GM23338 (cell line): ENCODE data around the gene BCL2L12. TPM values are rescaled to one million over a fixed set of nuclear protein-coding genes. Genes with fewer than 3 reads are reported as not detected.
A peak's percentile ranks its signal among the peaks of the same experiment; 100 is the strongest.

ENCODE experiments used
- ATAC-seq: fragments of 200-7000 bp; cut with Tn5 transposase; 3 replicates; pipeline ENCODE4 v1.9.1; 2020
- DNase-seq: peaks from one replicate; pipeline ENCODE4 v3.0.0-alpha.2; 2015; ENCODE audit warnings: low spot score
- H2AFZ ChIP-seq: fragments of 200-600 bp; sonication (generic); 2 replicates; pipeline ENCODE4 v1.8.0; 2016; ENCODE audit warnings: antibody characterized with exemption, mild to moderate bottlenecking, moderate library complexity
- H3F3A ChIP-seq: fragments of 200-600 bp; sonication (generic); replicated peaks from 2 replicates; pipeline ENCODE4 v1.8.0; 2017; ENCODE audit warnings: antibody characterized with exemption, mixed run types, low read depth
- H3K27ac ChIP-seq: fragments of 200-600 bp; sonication (generic); 2 replicates; pipeline ENCODE4 v1.6.1; 2016; ENCODE audit warnings: low read depth
- H3K27me3 ChIP-seq: fragments of 200-600 bp; sonication (generic); 2 replicates; pipeline ENCODE4 v1.8.0; 2016; ENCODE audit warnings: mild to moderate bottlenecking, mixed run types, moderate library complexity; ENCODE audit not compliant: insufficient read depth
- H3K36me3 ChIP-seq: fragments of 200-600 bp; sonication (generic); 2 replicates; pipeline ENCODE4 v1.8.0; 2016; ENCODE audit warnings: mild to moderate bottlenecking; ENCODE audit not compliant: insufficient read depth
- H3K4me1 ChIP-seq: fragments of 200-600 bp; sonication (generic); 2 replicates; pipeline ENCODE4 v1.8.0; 2016; ENCODE audit warnings: mild to moderate bottlenecking, moderate library complexity; ENCODE audit not compliant: insufficient read depth
- H3K4me2 ChIP-seq: fragments of 200-600 bp; sonication (generic); 2 replicates; pipeline ENCODE4 v1.7.1; 2017; ENCODE audit warnings: mixed run types
- H3K4me3 ChIP-seq: fragments of 200-600 bp; sonication (generic); 2 replicates; pipeline ENCODE4 v1.6.1; 2016; ENCODE audit warnings: mixed run types
- H3K79me2 ChIP-seq: fragments of 200-600 bp; sonication (generic); replicated peaks from 2 replicates; pipeline ENCODE4 v1.8.0; 2017; ENCODE audit warnings: mild to moderate bottlenecking; ENCODE audit not compliant: insufficient read depth
- H3K9me2 ChIP-seq: fragments of 200-600 bp; sonication (generic); 2 replicates; pipeline ENCODE4 v1.8.0; 2017; ENCODE audit not compliant: insufficient read depth
- H4K20me1 ChIP-seq: fragments of 200-600 bp; sonication (generic); replicated peaks from 2 replicates; pipeline ENCODE4 v1.8.0; 2017; ENCODE audit warnings: mild to moderate bottlenecking; ENCODE audit not compliant: insufficient read depth
- H3K27ac Mint-ChIP-seq: 2 replicates; pipeline ENCODE4 v1.8.0; 2020; ENCODE audit warnings: inconsistent platforms, mild to moderate bottlenecking, moderate library complexity, mixed read lengths
- H3K27me3 Mint-ChIP-seq: 3 replicates; pipeline ENCODE4 v1.8.0; 2022; ENCODE audit warnings: low read depth, mild to moderate bottlenecking, moderate library complexity, mixed read lengths, inconsistent platforms; ENCODE audit not compliant: insufficient read depth, poor library complexity
- H3K36me3 Mint-ChIP-seq: 3 replicates; pipeline ENCODE4 v1.8.0; 2021; ENCODE audit warnings: low read depth, mild to moderate bottlenecking, inconsistent platforms, moderate library complexity, mixed read lengths
- H3K4me1 Mint-ChIP-seq: 3 replicates; pipeline ENCODE4 v1.8.0; 2020; ENCODE audit warnings: mild to moderate bottlenecking, inconsistent platforms, mixed read lengths
- H3K4me3 Mint-ChIP-seq: 3 replicates; pipeline ENCODE4 v1.8.0; 2021; ENCODE audit warnings: moderate library complexity, mild to moderate bottlenecking, inconsistent platforms, mixed read lengths
- H3K9me3 Mint-ChIP-seq: 3 replicates; pipeline ENCODE4 v1.8.0; 2020; ENCODE audit warnings: moderate library complexity, mild to moderate bottlenecking, inconsistent platforms, mixed read lengths
- CREB1 ChIP-seq: fragments of 250-450 bp; sonication (Bioruptor Pico); IDR thresholded peaks from 2 replicates; pipeline ENCODE4 v1.5.0; 2020; ENCODE audit warnings: low read depth, mild to moderate bottlenecking, moderate library complexity
- ETS1 ChIP-seq: IDR thresholded peaks from 2 replicates; pipeline ENCODE4 v1.6.1; 2016; ENCODE audit warnings: antibody characterized with exemption
- EZH2 ChIP-seq: fragments of 200-600 bp; sonication (generic); IDR thresholded peaks from one replicate; pipeline ENCODE4 v1.8.0; 2017; ENCODE audit warnings: antibody characterized with exemption, mild to moderate bottlenecking, low read depth; ENCODE audit not compliant: unreplicated experiment
- EZH2phosphoT487 ChIP-seq: fragments of 200-600 bp; sonication (generic); IDR thresholded peaks from one replicate; pipeline ENCODE4 v1.8.1; 2018; ENCODE audit warnings: antibody characterized with exemption; ENCODE audit not compliant: unreplicated experiment
- JUNB ChIP-seq: IDR thresholded peaks from one replicate; pipeline ENCODE4 v1.6.1; 2016; ENCODE audit warnings: antibody characterized with exemption; ENCODE audit not compliant: unreplicated experiment
- NANOG ChIP-seq: IDR thresholded peaks from 2 replicates; pipeline ENCODE4 v1.6.1; 2016; ENCODE audit warnings: antibody characterized with exemption, borderline replicate concordance
- POLR2AphosphoS5 ChIP-seq: IDR thresholded peaks from 2 replicates; pipeline ENCODE4 v1.6.1; 2016; ENCODE audit warnings: antibody characterized with exemption, low read depth
- REST ChIP-seq: IDR thresholded peaks from one replicate; pipeline ENCODE4 v1.6.1; 2018; ENCODE audit warnings: antibody characterized with exemption; ENCODE audit not compliant: unreplicated experiment
- STAT1 ChIP-seq: IDR thresholded peaks from one replicate; pipeline ENCODE4 v1.6.1; 2016; ENCODE audit warnings: antibody characterized with exemption; ENCODE audit not compliant: unreplicated experiment
- ZNF114 ChIP-seq: fragments of 250-450 bp; sonication (Bioruptor Pico); IDR thresholded peaks from 2 replicates; pipeline ENCODE4 v1.5.0; 2020; ENCODE audit warnings: mild to moderate bottlenecking, moderate library complexity
- ZNF331 ChIP-seq: fragments of 250-450 bp; sonication (Bioruptor Pico); IDR thresholded peaks from 2 replicates; pipeline ENCODE4 v1.5.0; 2020; ENCODE audit warnings: low read depth, mild to moderate bottlenecking, moderate library complexity
- ZNF462 ChIP-seq: fragments of 250-450 bp; sonication (Bioruptor Pico); IDR thresholded peaks from 2 replicates; pipeline ENCODE4 v1.5.0; 2020; ENCODE audit warnings: mild to moderate bottlenecking, moderate library complexity
- polyA plus RNA-seq: library from polyadenylated mRNA; unstranded; fragments of >200 nt; fragmentation: Nextera tagmentation; extraction: Ambion mirVana; gene quantifications from 2 replicates; pipeline ENCODE4 v1.2.1, GENCODE V29; 2016
- total RNA-seq: library from RNA; depleted of rRNA; stranded (reverse); fragments of >200 nt; shearing (Covaris generic); gene quantifications from 2 replicates; pipeline ENCODE4 v1.2.3, GENCODE V29; 2014
- TF ChIP-seq, protein P1 (sequence below), 2 experiments: fragments of 200-600 bp in 1 of 2; sonication (generic) in 1 of 2; conservative IDR thresholded peaks; 2 replicates each; pipeline versions ENCODE4 v1.5.1 to v1.6.1; 2016 to 2017; ENCODE audit warnings: antibody characterized with exemption in 2 of 2, low read depth in 2 of 2, mild to moderate bottlenecking in 2 of 2, moderate library complexity in 1 of 2

The BCL2L12 gene
- total and polyA plus RNA-seq, 2 experiments from 2014 or later = 61.3 to 102 TPM

DNA sequence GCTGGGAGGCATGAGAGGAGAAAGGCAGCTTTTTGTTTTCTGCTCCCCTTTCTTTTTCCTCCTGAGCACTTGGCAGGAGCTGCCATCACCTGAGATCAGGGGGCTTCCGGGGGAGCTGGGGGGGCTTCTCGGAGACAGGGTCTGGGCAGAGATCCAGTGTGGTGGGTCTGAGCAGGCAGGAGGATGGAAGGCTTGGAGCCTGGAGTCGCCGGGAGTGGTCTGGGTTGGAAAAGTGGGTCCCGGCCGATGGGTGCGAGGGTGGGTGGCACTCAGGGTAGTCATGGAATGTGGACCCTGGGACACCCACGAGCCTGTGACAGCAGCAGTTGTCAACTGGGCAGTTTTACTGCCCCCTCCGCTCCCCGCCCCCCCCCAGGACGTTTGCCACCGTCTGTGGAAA is 21.4 kb downstream of the BCL2L12 start:
- H3K4me2 ChIP-seq = 0 out of 2 replicates have a peak overlapping the region, but pooled peaks have one; percentile 99
- no peak for ATAC-seq
- TF ChIP-seq CREB1 (CRISPR knock-in tag) (no peak), EZH2 (no peak), ZNF462 (CRISPR knock-in tag) (no peak), JUNB (no peak), STAT1 (no peak), EZH2phosphoT487 (no peak), POLR2AphosphoS5 (no peak), REST (no peak), ZNF114 (CRISPR knock-in tag) (no peak), NANOG (no peak), ETS1 (no peak), ZNF331 (CRISPR knock-in tag) (no peak)
- TF ChIP-seq, protein P1, sequence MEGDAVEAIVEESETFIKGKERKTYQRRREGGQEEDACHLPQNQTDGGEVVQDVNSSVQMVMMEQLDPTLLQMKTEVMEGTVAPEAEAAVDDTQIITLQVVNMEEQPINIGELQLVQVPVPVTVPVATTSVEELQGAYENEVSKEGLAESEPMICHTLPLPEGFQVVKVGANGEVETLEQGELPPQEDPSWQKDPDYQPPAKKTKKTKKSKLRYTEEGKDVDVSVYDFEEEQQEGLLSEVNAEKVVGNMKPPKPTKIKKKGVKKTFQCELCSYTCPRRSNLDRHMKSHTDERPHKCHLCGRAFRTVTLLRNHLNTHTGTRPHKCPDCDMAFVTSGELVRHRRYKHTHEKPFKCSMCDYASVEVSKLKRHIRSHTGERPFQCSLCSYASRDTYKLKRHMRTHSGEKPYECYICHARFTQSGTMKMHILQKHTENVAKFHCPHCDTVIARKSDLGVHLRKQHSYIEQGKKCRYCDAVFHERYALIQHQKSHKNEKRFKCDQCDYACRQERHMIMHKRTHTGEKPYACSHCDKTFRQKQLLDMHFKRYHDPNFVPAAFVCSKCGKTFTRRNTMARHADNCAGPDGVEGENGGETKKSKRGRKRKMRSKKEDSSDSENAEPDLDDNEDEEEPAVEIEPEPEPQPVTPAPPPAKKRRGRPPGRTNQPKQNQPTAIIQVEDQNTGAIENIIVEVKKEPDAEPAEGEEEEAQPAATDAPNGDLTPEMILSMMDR (conservative IDR thresholded peaks at IDR 0.05; ENCODE audit: low read depth in 2 of 2) = no peak
- H3K36me3 ChIP-seq = peaks cover 31% of the 10 kb centered on the region
- H3K36me3 Mint-ChIP-seq = peaks cover 58% of the 10 kb centered on the region
- H3K4me3 ChIP-seq = no peak overlapping the region
- no peaks in the 10 kb centered on the region for H3K9me2 ChIP-seq
- H3K27ac ChIP-seq = peak overlapping the region; percentile 85
- H3K4me1 ChIP-seq = peaks cover 23% of the 10 kb centered on the region
- H3K27me3 ChIP-seq = no peaks in the 10 kb centered on the region
- no peak for DNase-seq
- H3K4me1 Mint-ChIP-seq = peaks cover 48% of the 10 kb centered on the region
- H4K20me1 ChIP-seq = peaks cover 42% of the 10 kb centered on the region
- H3K79me2 ChIP-seq = peaks cover 22% of the 10 kb centered on the region
- peaks cover 8% of the 10 kb centered on the region for H3K9me3 Mint-ChIP-seq
- no peak overlapping the region for H3K27ac Mint-ChIP-seq
- H3K27me3 Mint-ChIP-seq = peaks cover 44% of the 10 kb centered on the region
- H3K4me3 Mint-ChIP-seq = peak overlapping the region; percentile 26; the same call in 1 of the 3 replicates
- no peak overlapping the region for H2AFZ ChIP-seq
- H3F3A ChIP-seq = peaks cover 64% of the 10 kb centered on the region
